Naive thymus-derived CD4-positive, alpha-beta T cell (primary cell): ENCODE results near the gene MSL3B. TPM values are rescaled to one million over a fixed set of nuclear protein-coding genes. Genes with fewer than 3 reads are reported as not detected.

Source experiments
- ATAC-seq: fragments of 150-1000 bp; cut with Tn5 transposase; 2 replicates; pipeline ENCODE4 v1.10.0; 2021; ENCODE audit warnings: mild to moderate bottlenecking, moderate library complexity
- CTCF ChIA-PET: fragments of 350-600 bp; sonication (Branson Sonifier 250); formaldehyde crosslinking; loops from one replicate; lab custom pipeline; 2021; ENCODE audit warnings: antibody characterized with exemption; lab: Charles Lee
- POLR2A ChIA-PET: fragments of 350-600 bp; sonication (Branson Sonifier 250); formaldehyde crosslinking; loops from one replicate; lab custom pipeline; 2021; ENCODE audit warnings: antibody characterized with exemption, inconsistent platforms; lab: Charles Lee
- DNase-seq, 9 donors: peaks; one replicate each; pipeline versions ENCODE4 v3.0.0 to v3.0.0-alpha.2; 2020 to 2022; ENCODE audit warnings: mixed read lengths in 1 of 9
- H3K27ac ChIP-seq: one replicate; pipeline ENCODE4 v1.7.0; 2013; ENCODE audit warnings: mild to moderate bottlenecking, low read depth, low read length, moderate library complexity
- H3K27me3 ChIP-seq, 2 donors: one replicate each; pipeline ENCODE4 v1.7.0; 2013; ENCODE audit warnings: low read length in 2 of 2, mild to moderate bottlenecking in 2 of 2, moderate library complexity in 2 of 2; ENCODE audit not compliant: control insufficient read depth in 2 of 2, insufficient read depth in 2 of 2
- H3K36me3 ChIP-seq, 3 experiments: 1 replicate in 2 of 3; 2 replicates in 1 of 3; pipeline ENCODE4 v1.7.0; 2013; ENCODE audit warnings: low read length in 3 of 3, mild to moderate bottlenecking in 3 of 3, moderate library complexity in 1 of 3; ENCODE audit not compliant: insufficient read depth in 3 of 3, control insufficient read depth in 2 of 3
- H3K4me1 ChIP-seq, 2 donors: one replicate each; pipeline ENCODE4 v1.7.0; 2013; ENCODE audit warnings: low read length in 2 of 2, mild to moderate bottlenecking in 2 of 2, moderate library complexity in 1 of 2; ENCODE audit not compliant: control insufficient read depth in 2 of 2, insufficient read depth in 2 of 2
- H3K4me3 ChIP-seq: 2 replicates; pipeline ENCODE4 v1.7.0; 2013; ENCODE audit warnings: mild to moderate bottlenecking, low read length
- H3K9me3 ChIP-seq, 3 experiments: 1 replicate in 2 of 3; 2 replicates in 1 of 3; pipeline ENCODE4 v1.7.0; 2013; ENCODE audit warnings: low read length in 3 of 3; ENCODE audit not compliant: control insufficient read depth in 2 of 3
- H3K27ac Mint-ChIP-seq, 9 donors: one replicate each; pipeline ENCODE4 v1.8.0; 2020 to 2022; ENCODE audit warnings: mixed read lengths in 9 of 9, mild to moderate bottlenecking in 8 of 9, moderate library complexity in 5 of 9, inconsistent platforms in 2 of 9
- H3K27me3 Mint-ChIP-seq, 5 donors: one replicate each; pipeline ENCODE4 v1.8.0; 2021 to 2022; ENCODE audit warnings: mixed read lengths in 5 of 5, mild to moderate bottlenecking in 1 of 5
- H3K36me3 Mint-ChIP-seq, 5 donors: one replicate each; pipeline ENCODE4 v1.8.0; 2020 to 2022; ENCODE audit warnings: mixed read lengths in 5 of 5, mild to moderate bottlenecking in 3 of 5, inconsistent platforms in 1 of 5
- H3K4me1 Mint-ChIP-seq, 7 donors: one replicate each; pipeline ENCODE4 v1.8.0; 2020 to 2022; ENCODE audit warnings: mixed read lengths in 7 of 7, mild to moderate bottlenecking in 3 of 7, inconsistent platforms in 1 of 7
- H3K4me3 Mint-ChIP-seq, 10 donors: one replicate each; pipeline ENCODE4 v1.8.0; 2020 to 2022; ENCODE audit warnings: mild to moderate bottlenecking in 10 of 10, mixed read lengths in 10 of 10, moderate library complexity in 6 of 10, inconsistent platforms in 2 of 10
- H3K9me3 Mint-ChIP-seq, 11 donors: one replicate each; pipeline ENCODE4 v1.8.0; 2020 to 2022; ENCODE audit warnings: mixed read lengths in 11 of 11, mild to moderate bottlenecking in 4 of 11, inconsistent platforms in 1 of 11, moderate library complexity in 1 of 11
- intact Hi-C, 2 donors: fragments of 100-400 bp; cut with micrococcal nuclease; formaldehyde crosslinking; loops; one replicate each; pipeline ENCODE4 v1.15.1; 2023
- polyA plus RNA-seq, 2 donors: library from polyadenylated mRNA; unstranded; fragments of 300-500 nt; fragmentation: Illumina TruSeq; gene quantifications; one replicate each; pipeline ENCODE4 v1.2.3, GENCODE V29; 2021
- total RNA-seq, 6 experiments: library from RNA in 5 of 6; stranded (reverse) in 5 of 6; gene quantifications; 1 replicate in 5 of 6; 2 replicates in 1 of 6; pipeline ENCODE4 v1.2.3 and lab custom pipeline; 2021 to 2026

The MSL3B gene

GRCh38 chr2:233816334-233816733, 51.9 kb downstream of the MSL3B start:
- Histone ChIP-seq H3K27me3 (no peaks in the 10 kb centered on the region), H3K36me3 (no peaks in the 10 kb centered on the region), H3K9me3 (no peaks in the 10 kb centered on the region), H3K27ac (no peak overlapping the region), H3K4me1 (no peaks in the 10 kb centered on the region), H3K4me3 (no peak overlapping the region)
- Mint-ChIP-seq H3K4me1 (no peaks in the 10 kb centered on the region), H3K9me3 (peaks cover 0 to 1% (median 0%) of the 10 kb centered on the region in 11 donors), H3K27ac (no peak overlapping the region), H3K4me3 (no peak overlapping the region), H3K36me3 (no peaks in the 10 kb centered on the region), H3K27me3 (peaks cover under 1 to 23% (median 5%) of the 10 kb centered on the region in 5 donors)
- DNase-seq, result no peak
- ChIA-PET CTCF (no interaction called here), POLR2A (no interaction called here)
- intact Hi-C loops, result no loop called here
- ATAC-seq, result no peak

- Mint-ChIP-seq H3K27me3 (peaks cover 4 to 23% (median 5%) of the 10 kb centered on the region in 5 donors), H3K9me3 (peaks cover 0 to 1% (median 0%) of the 10 kb centered on the region in 11 donors), H3K36me3 (no peaks in the 10 kb centered on the region), H3K4me1 (no peaks in the 10 kb centered on the region), H3K4me3 (no peak overlapping the region), H3K27ac (no peak overlapping the region)
- Histone ChIP-seq H3K9me3 (no peaks in the 10 kb centered on the region), H3K36me3 (no peaks in the 10 kb centered on the region), H3K27ac (no peak overlapping the region), H3K27me3 (no peaks in the 10 kb centered on the region), H3K4me1 (no peaks in the 10 kb centered on the region), H3K4me3 (no peak overlapping the region)
- intact Hi-C loops, result no loop called here
- DNase-seq, result no peak
- ChIA-PET POLR2A (no interaction called here), CTCF (no interaction called here)
- ATAC-seq, result no peak
Measured at GRCh38 chr2:233815861-233816260, 52.3 kb downstream of the MSL3B start.

Other genes with a start within 250 kb of the MSL3B start
- not detected for gene UGT1A10, start 231.9 kb downstream of the MSL3B start, total RNA-seq
- not detected for gene UGT1A10, start 231.9 kb downstream of the MSL3B start, polyA plus RNA-seq
- gene UGT1A9, start 196.5 kb downstream of the MSL3B start, total RNA-seq, result not detected
- not detected for gene UGT1A9, start 196.5 kb downstream of the MSL3B start, polyA plus RNA-seq
- gene UGT1A7, start 186.5 kb downstream of the MSL3B start, total RNA-seq, result not detected
- not detected for gene UGT1A7, start 186.5 kb downstream of the MSL3B start, polyA plus RNA-seq
- not detected for gene UGT1A6, start 175.5 kb downstream of the MSL3B start, total RNA-seq
- gene UGT1A6, start 175.5 kb downstream of the MSL3B start, polyA plus RNA-seq, result not detected
- gene UGT1A5, start 155.5 kb downstream of the MSL3B start, total RNA-seq, result not detected
- not detected for gene UGT1A5, start 155.5 kb downstream of the MSL3B start, polyA plus RNA-seq
- not detected for gene UGT1A4, start 149.7 kb downstream of the MSL3B start, total RNA-seq
- gene UGT1A4, start 149.7 kb downstream of the MSL3B start, polyA plus RNA-seq, result not detected
- gene UGT1A3, start 139.3 kb downstream of the MSL3B start, total RNA-seq, result not detected
- gene UGT1A3, start 139.3 kb downstream of the MSL3B start, polyA plus RNA-seq, result not detected
- not detected for gene UGT1A1, start 108.1 kb downstream of the MSL3B start, total RNA-seq
- not detected for gene UGT1A1, start 108.1 kb downstream of the MSL3B start, polyA plus RNA-seq
- not detected for gene MROH2A, start 90.1 kb downstream of the MSL3B start, total RNA-seq
- not detected for gene MROH2A, start 90.1 kb downstream of the MSL3B start, polyA plus RNA-seq
- gene HJURP, start 13.9 kb downstream of the MSL3B start, total RNA-seq, result 10 to 100 TPM in 1 of 5 experiments, under 1 TPM in 2, not detected in 2; 0.11 to 67.1 (median 0.27) TPM
- under 1 TPM in 1 of 2 donors, not detected in 1; 0.40 TPM for gene HJURP, start 13.9 kb downstream of the MSL3B start, polyA plus RNA-seq
- gene TRPM8, start 49.0 kb upstream of the MSL3B start, total RNA-seq, result not detected
- not detected for gene TRPM8, start 49.0 kb upstream of the MSL3B start, polyA plus RNA-seq
- gene SPP2, start 182.3 kb upstream of the MSL3B start, total RNA-seq, result not detected
- gene SPP2, start 182.3 kb upstream of the MSL3B start, polyA plus RNA-seq, result not detected